ENCODE data around the gene TRNT1. TPM values are rescaled to one million over a fixed set of nuclear protein-coding genes. Genes with fewer than 3 reads are reported as not detected.

Gene TRNT1
- polyA plus RNA-seq, 1 donor from 2014 or later, result 28.5 TPM

DNA sequence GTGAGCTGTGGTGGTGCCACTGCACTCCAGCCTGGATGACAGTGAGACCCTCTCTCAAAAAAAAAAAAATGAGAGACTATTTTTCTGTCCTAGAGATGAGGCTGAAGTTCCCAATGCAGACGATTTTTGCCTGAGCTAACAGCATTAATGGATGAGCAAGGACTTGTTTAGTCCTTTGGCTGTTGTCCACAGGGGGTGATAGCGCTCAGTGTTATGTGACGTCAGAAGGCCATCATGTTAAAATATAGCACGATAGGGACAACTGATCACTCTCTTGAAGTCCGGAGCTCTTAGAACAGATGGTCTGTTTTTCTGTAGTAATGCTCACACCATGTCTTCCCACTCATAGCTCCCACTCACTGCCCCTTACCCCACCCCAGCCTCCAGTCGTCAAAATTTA, 6.8 kb downstream of the TRNT1 start:
- Histone ChIP-seq H3K36me3 (ENCODE audit: insufficient read depth, low read length) (no peaks in the 10 kb centered on the region), H3K9ac (ENCODE audit: low read length) (no peak overlapping the region), H3K4me2 (ENCODE audit: low read length) (no peak overlapping the region), H3F3A (ENCODE audit: insufficient read depth, low read length, poor library complexity, severe bottlenecking) (no peaks in the 10 kb centered on the region), H3K4me3 (ENCODE audit: low read length) (no peak overlapping the region), H3K9me3 (ENCODE audit: low read length) (no peaks in the 10 kb centered on the region), H3K9me2 (ENCODE audit: insufficient read depth, low read length) (no peaks in the 10 kb centered on the region), H3K27ac (ENCODE audit: low read length) (no peak overlapping the region), H4K20me1 (ENCODE audit: insufficient read depth) (no peaks in the 10 kb centered on the region), H2AFZ (ENCODE audit: low read depth, low read length) (no peak overlapping the region), H3K79me2 (replicated peaks; ENCODE audit: insufficient read depth, low read length) (no peaks in the 10 kb centered on the region), H3K27me3 (ENCODE audit: insufficient read depth, low read depth, low read length) (no peaks in the 10 kb centered on the region)
- TF ChIP-seq MXI1 (conservative IDR thresholded peaks at IDR 0.05; ENCODE audit: poor library complexity, severe bottlenecking) (no peak), RAD21 (conservative IDR thresholded peaks at IDR 0.05) (no peak), EP300 (conservative IDR thresholded peaks at IDR 0.05; ENCODE audit: poor library complexity, severe bottlenecking) (no peak), SMC3 (conservative IDR thresholded peaks at IDR 0.05; ENCODE audit: poor library complexity) (no peak), TAF1 (IDR thresholded peaks at IDR 0.05; ENCODE audit: low read depth) (no peak), EZH2 (IDR thresholded peaks at IDR 0.05; ENCODE audit: borderline replicate concordance, insufficient read depth, low read length, poor library complexity, severe bottlenecking) (no peak), POLR2AphosphoS5 (IDR thresholded peaks at IDR 0.05) (no peak)
- TF ChIP-seq, protein P1, sequence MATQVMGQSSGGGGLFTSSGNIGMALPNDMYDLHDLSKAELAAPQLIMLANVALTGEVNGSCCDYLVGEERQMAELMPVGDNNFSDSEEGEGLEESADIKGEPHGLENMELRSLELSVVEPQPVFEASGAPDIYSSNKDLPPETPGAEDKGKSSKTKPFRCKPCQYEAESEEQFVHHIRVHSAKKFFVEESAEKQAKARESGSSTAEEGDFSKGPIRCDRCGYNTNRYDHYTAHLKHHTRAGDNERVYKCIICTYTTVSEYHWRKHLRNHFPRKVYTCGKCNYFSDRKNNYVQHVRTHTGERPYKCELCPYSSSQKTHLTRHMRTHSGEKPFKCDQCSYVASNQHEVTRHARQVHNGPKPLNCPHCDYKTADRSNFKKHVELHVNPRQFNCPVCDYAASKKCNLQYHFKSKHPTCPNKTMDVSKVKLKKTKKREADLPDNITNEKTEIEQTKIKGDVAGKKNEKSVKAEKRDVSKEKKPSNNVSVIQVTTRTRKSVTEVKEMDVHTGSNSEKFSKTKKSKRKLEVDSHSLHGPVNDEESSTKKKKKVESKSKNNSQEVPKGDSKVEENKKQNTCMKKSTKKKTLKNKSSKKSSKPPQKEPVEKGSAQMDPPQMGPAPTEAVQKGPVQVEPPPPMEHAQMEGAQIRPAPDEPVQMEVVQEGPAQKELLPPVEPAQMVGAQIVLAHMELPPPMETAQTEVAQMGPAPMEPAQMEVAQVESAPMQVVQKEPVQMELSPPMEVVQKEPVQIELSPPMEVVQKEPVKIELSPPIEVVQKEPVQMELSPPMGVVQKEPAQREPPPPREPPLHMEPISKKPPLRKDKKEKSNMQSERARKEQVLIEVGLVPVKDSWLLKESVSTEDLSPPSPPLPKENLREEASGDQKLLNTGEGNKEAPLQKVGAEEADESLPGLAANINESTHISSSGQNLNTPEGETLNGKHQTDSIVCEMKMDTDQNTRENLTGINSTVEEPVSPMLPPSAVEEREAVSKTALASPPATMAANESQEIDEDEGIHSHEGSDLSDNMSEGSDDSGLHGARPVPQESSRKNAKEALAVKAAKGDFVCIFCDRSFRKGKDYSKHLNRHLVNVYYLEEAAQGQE (IDR thresholded peaks at IDR 0.05; ENCODE audit: borderline replicate concordance), result no peak
- TF ChIP-seq, protein P2, sequence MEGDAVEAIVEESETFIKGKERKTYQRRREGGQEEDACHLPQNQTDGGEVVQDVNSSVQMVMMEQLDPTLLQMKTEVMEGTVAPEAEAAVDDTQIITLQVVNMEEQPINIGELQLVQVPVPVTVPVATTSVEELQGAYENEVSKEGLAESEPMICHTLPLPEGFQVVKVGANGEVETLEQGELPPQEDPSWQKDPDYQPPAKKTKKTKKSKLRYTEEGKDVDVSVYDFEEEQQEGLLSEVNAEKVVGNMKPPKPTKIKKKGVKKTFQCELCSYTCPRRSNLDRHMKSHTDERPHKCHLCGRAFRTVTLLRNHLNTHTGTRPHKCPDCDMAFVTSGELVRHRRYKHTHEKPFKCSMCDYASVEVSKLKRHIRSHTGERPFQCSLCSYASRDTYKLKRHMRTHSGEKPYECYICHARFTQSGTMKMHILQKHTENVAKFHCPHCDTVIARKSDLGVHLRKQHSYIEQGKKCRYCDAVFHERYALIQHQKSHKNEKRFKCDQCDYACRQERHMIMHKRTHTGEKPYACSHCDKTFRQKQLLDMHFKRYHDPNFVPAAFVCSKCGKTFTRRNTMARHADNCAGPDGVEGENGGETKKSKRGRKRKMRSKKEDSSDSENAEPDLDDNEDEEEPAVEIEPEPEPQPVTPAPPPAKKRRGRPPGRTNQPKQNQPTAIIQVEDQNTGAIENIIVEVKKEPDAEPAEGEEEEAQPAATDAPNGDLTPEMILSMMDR (IDR thresholded peaks at IDR 0.05; ENCODE audit: poor library complexity, severe bottlenecking), result no peak

- Histone ChIP-seq H3K36me3 (ENCODE audit: insufficient read depth, low read length) (peaks cover 6% of the 10 kb centered on the region), H4K20me1 (ENCODE audit: insufficient read depth) (no peaks in the 10 kb centered on the region), H2AFZ (ENCODE audit: low read depth, low read length) (no peak overlapping the region), H3K9me3 (ENCODE audit: low read length) (no peaks in the 10 kb centered on the region), H3K9me2 (ENCODE audit: insufficient read depth, low read length) (no peaks in the 10 kb centered on the region), H3K27me3 (ENCODE audit: insufficient read depth, low read depth, low read length) (no peaks in the 10 kb centered on the region), H3K4me2 (ENCODE audit: low read length) (no peak overlapping the region), H3K79me2 (replicated peaks; ENCODE audit: insufficient read depth, low read length) (no peaks in the 10 kb centered on the region), H3K4me3 (ENCODE audit: low read length) (no peak overlapping the region), H3K9ac (ENCODE audit: low read length) (no peak overlapping the region), H3F3A (ENCODE audit: insufficient read depth, low read length, poor library complexity, severe bottlenecking) (no peaks in the 10 kb centered on the region), H3K27ac (ENCODE audit: low read length) (no peak overlapping the region)
- no peak for TF ChIP-seq RAD21 (conservative IDR thresholded peaks at IDR 0.05)
- TF ChIP-seq, protein P1 (IDR thresholded peaks at IDR 0.05; ENCODE audit: borderline replicate concordance), result no peak
- no peak for TF ChIP-seq EZH2 (IDR thresholded peaks at IDR 0.05; ENCODE audit: borderline replicate concordance, insufficient read depth, low read length, poor library complexity, severe bottlenecking)
- TF ChIP-seq TAF1 (IDR thresholded peaks at IDR 0.05; ENCODE audit: low read depth), result no peak
- TF ChIP-seq POLR2AphosphoS5 (IDR thresholded peaks at IDR 0.05), result no peak
- no peak for TF ChIP-seq MXI1 (conservative IDR thresholded peaks at IDR 0.05; ENCODE audit: poor library complexity, severe bottlenecking)
- TF ChIP-seq, protein P2 (IDR thresholded peaks at IDR 0.05; ENCODE audit: poor library complexity, severe bottlenecking), result no peak
- no peak for TF ChIP-seq SMC3 (conservative IDR thresholded peaks at IDR 0.05; ENCODE audit: poor library complexity)
- no peak for TF ChIP-seq EP300 (conservative IDR thresholded peaks at IDR 0.05; ENCODE audit: poor library complexity, severe bottlenecking)
Observed at GRCh38 chr3:3134750-3135448, 8.2 kb downstream of the TRNT1 start.

Measured in neural cell (in vitro differentiated cells).